Activated CD8-positive, alpha-beta T cell treated with anti-CD3 and anti-CD28 coated beads for 36 hours (primary cell): Measurements from ENCODE around the gene TMEM141. TPM values are rescaled to one million over a fixed set of nuclear protein-coding genes. Genes with fewer than 3 reads are reported as not detected.

Source experiments
- ATAC-seq: fragments of 200-7000 bp; cut with Tn5 transposase; one replicate; pipeline ENCODE4 v1.10.0; 2021; ENCODE audit warnings: mild to moderate bottlenecking, moderate library complexity
- CTCF ChIA-PET: fragments of 350-600 bp; sonication (Branson Sonifier 250); formaldehyde crosslinking; loops from one replicate; lab custom pipeline; 2021; ENCODE audit warnings: antibody characterized with exemption; lab: Charles Lee
- POLR2A ChIA-PET: fragments of 350-600 bp; sonication (Branson Sonifier 250); formaldehyde crosslinking; loops from one replicate; lab custom pipeline; 2021; ENCODE audit warnings: antibody characterized with exemption; lab: Charles Lee
- DNase-seq: peaks from one replicate; pipeline ENCODE4 v3.0.0-alpha.2; 2020
- H3K27ac Mint-ChIP-seq: one replicate; pipeline ENCODE4 v1.8.0; 2021; ENCODE audit warnings: mild to moderate bottlenecking, mixed read lengths
- H3K27me3 Mint-ChIP-seq: one replicate; pipeline ENCODE4 v1.8.0; 2021; ENCODE audit warnings: mixed read lengths
- H3K36me3 Mint-ChIP-seq: one replicate; pipeline ENCODE4 v1.8.0; 2021; ENCODE audit warnings: low read depth, mixed read lengths
- H3K4me1 Mint-ChIP-seq: one replicate; pipeline ENCODE4 v1.8.0; 2021; ENCODE audit warnings: low read depth, mixed read lengths
- H3K4me3 Mint-ChIP-seq: one replicate; pipeline ENCODE4 v1.8.0; 2021; ENCODE audit warnings: mild to moderate bottlenecking, moderate library complexity, mixed read lengths
- H3K9me3 Mint-ChIP-seq: one replicate; pipeline ENCODE4 v1.8.0; 2021; ENCODE audit warnings: mixed read lengths
- intact Hi-C: fragments of 100-400 bp; cut with micrococcal nuclease; formaldehyde crosslinking; loops from one replicate; pipeline ENCODE4 v1.10.0; 2022
- total RNA-seq, 2 experiments: library from RNA; stranded (reverse); gene quantifications; one replicate each; pipeline ENCODE4 v1.2.3, GENCODE V29; 2021
- TF ChIP-seq, protein P1 (sequence below): fragments of 200-600 bp; IDR thresholded peaks from one replicate; pipeline ENCODE4 v1.8.0; 2022; ENCODE audit warnings: antibody characterized with exemption, mild to moderate bottlenecking

TMEM141 gene
- total RNA-seq, 2 experiments from 2014 or later = 50.6 to 51.1 TPM

DNA sequence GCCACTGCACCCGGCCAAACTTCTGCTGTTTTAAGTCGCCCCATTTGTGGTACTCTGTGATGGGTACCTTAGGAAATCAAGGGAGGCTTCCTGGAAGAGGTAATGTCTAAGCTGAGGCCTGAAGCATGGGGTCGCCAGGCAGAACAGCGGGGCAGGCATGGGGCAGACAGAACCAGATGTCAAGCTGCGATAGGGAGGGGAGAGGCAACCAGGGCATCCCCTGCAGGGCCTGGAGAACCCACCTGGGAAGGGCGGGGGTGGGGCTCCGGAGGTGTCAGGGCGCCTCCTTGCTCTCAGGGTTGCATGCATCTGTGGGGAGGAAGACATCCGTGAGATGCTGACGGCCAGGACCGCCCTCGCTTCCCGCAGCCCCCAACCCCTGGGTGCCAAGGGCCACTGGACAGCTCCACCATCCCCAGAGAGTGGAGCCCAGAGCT is 29.6 kb upstream of the TMEM141 start:
- peaks cover 7% of the 10 kb centered on the region for H3K27me3 Mint-ChIP-seq
- H3K36me3 Mint-ChIP-seq = no peaks in the 10 kb centered on the region
- intact Hi-C loops = no loop called here
- DNase-seq = no peak
- no peak overlapping the region for H3K4me3 Mint-ChIP-seq
- no peak for ATAC-seq
- ChIA-PET CTCF (interaction anchor here (1.2 to 1.9 kb wide), 4 partner anchors 9 to 273 kb away, joined by 3 to 8 read pairs (median 4); no protein-coding TSS in a partner anchor), POLR2A (no interaction called here)
- H3K9me3 Mint-ChIP-seq = no peaks in the 10 kb centered on the region
- H3K27ac Mint-ChIP-seq = no peak overlapping the region
- TF ChIP-seq, protein P1, sequence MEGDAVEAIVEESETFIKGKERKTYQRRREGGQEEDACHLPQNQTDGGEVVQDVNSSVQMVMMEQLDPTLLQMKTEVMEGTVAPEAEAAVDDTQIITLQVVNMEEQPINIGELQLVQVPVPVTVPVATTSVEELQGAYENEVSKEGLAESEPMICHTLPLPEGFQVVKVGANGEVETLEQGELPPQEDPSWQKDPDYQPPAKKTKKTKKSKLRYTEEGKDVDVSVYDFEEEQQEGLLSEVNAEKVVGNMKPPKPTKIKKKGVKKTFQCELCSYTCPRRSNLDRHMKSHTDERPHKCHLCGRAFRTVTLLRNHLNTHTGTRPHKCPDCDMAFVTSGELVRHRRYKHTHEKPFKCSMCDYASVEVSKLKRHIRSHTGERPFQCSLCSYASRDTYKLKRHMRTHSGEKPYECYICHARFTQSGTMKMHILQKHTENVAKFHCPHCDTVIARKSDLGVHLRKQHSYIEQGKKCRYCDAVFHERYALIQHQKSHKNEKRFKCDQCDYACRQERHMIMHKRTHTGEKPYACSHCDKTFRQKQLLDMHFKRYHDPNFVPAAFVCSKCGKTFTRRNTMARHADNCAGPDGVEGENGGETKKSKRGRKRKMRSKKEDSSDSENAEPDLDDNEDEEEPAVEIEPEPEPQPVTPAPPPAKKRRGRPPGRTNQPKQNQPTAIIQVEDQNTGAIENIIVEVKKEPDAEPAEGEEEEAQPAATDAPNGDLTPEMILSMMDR = no peak
- peaks cover 2% of the 10 kb centered on the region for H3K4me1 Mint-ChIP-seq

DNA sequence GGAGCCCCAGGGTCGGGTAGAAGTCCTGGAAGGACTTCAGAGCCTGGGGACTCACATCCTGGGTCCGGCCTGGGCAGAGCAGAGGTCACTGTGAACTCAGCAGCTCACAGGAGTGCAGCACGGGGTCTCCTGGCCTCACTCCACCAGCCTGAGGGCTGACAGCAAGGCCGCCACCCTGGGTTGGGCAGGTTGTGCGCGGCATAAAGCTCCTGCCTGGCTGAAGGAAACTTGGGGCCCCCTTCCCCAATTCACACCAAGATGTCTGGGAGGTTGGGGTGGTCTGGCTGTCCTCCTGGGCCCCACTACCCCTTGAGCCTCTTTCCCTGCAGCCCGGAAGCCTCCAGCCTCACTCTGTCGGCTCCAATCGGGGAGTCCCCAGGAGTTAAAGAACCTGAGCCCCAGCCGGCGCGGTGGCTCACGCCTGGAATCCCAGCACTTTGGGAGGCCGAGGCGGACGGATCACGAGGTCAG is 28.9 kb upstream of the TMEM141 start:
- Mint-ChIP-seq H3K4me1 (peaks cover 9% of the 10 kb centered on the region), H3K9me3 (no peaks in the 10 kb centered on the region), H3K4me3 (no peak overlapping the region), H3K36me3 (no peaks in the 10 kb centered on the region), H3K27ac (no peak overlapping the region), H3K27me3 (peaks cover 7% of the 10 kb centered on the region)
- ATAC-seq = no peak
- POLR2A ChIA-PET = no interaction called here
- TF ChIP-seq, protein P1 = no peak
- intact Hi-C loops = no loop called here
- CTCF ChIA-PET = interaction anchor here (1.5 to 1.9 kb wide), 2 partner anchors 9 to 26 kb away, joined by 3 to 8 read pairs; no protein-coding TSS in a partner anchor
- no peak for DNase-seq

DNA sequence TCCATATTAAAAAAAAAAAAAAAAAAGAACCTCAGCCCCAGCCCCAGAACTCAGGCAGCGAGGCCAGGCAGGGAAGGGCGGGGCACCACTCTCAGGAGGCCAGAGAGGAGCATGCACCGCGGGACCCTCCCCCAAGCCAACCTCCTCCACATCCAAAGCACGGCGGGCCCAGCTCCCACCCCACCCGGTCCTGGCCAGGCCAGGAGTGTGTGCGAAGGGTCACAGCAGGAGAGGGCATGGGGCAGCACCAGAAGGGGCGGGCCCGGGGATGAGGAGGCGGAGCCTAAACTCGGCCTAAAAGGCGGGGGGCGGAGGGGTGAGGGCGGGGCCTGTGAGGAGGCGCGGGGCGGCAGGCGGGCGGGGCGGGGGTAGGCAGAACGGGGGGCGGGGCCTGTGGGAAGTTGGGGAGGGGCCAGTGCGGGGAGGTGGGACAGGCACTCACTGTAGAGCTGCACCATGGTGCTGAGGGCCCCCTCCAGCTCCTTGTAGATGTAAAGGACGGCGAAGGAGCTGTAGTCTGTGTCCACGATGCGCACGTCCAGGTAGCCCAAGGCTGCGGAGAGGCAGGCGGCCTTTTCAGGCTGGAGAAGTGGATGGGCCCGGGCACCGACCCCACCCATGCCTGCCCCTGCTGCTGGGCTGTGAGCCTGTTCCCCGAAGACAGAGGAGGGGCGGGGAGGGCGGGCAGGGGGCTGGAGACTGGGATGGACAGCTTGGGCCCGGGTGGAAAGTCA is 28.1 kb upstream of the TMEM141 start:
- H3K4me3 Mint-ChIP-seq = no peak overlapping the region
- H3K27me3 Mint-ChIP-seq = peaks cover 12% of the 10 kb centered on the region
- CTCF ChIA-PET = interaction anchor here (1.1 to 1.9 kb wide), 2 partner anchors 8 to 21 kb away, joined by 3 to 8 read pairs; no protein-coding TSS in a partner anchor
- ATAC-seq (peak; percentile 72), DNase-seq (peak; percentile 72)
- POLR2A ChIA-PET = no interaction called here
- TF ChIP-seq, protein P1 = no peak
- peaks cover 9% of the 10 kb centered on the region for H3K4me1 Mint-ChIP-seq
- H3K27ac Mint-ChIP-seq = no peak overlapping the region
- intact Hi-C loops = no loop called here
- no peaks in the 10 kb centered on the region for H3K9me3 Mint-ChIP-seq
- no peaks in the 10 kb centered on the region for H3K36me3 Mint-ChIP-seq

DNA sequence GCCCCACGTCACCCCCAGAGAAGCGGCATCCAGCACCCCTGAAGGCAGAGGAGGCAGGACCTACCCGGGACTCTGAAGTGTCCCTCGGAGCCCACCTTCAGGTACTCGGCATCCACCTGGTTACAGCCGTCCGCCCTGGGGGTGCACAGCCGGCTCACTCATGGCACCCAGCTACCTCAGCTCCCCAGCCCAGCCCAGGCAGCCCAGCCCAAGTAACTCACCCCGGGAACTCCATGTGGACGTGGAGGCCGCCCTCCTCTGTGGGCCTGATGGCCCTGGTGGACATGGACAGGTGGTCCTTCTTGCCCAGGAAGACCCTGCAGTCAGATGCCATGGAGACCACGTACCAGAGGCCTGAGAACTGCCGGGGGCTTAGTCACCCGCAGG is 27.5 kb upstream of the TMEM141 start:
- CTCF ChIA-PET = interaction anchor here (1.1 kb wide), 1 partner anchor 20 kb away, joined by 3 read pairs; no protein-coding TSS in a partner anchor
- Mint-ChIP-seq H3K4me3 (no peak overlapping the region), H3K9me3 (no peaks in the 10 kb centered on the region), H3K36me3 (no peaks in the 10 kb centered on the region), H3K27ac (no peak overlapping the region), H3K27me3 (peaks cover 13% of the 10 kb centered on the region), H3K4me1 (peaks cover 9% of the 10 kb centered on the region)
- POLR2A ChIA-PET = no interaction called here
- DNase-seq (no peak), ATAC-seq (no peak)
- intact Hi-C loops = no loop called here
- TF ChIP-seq, protein P1 = no peak

DNA sequence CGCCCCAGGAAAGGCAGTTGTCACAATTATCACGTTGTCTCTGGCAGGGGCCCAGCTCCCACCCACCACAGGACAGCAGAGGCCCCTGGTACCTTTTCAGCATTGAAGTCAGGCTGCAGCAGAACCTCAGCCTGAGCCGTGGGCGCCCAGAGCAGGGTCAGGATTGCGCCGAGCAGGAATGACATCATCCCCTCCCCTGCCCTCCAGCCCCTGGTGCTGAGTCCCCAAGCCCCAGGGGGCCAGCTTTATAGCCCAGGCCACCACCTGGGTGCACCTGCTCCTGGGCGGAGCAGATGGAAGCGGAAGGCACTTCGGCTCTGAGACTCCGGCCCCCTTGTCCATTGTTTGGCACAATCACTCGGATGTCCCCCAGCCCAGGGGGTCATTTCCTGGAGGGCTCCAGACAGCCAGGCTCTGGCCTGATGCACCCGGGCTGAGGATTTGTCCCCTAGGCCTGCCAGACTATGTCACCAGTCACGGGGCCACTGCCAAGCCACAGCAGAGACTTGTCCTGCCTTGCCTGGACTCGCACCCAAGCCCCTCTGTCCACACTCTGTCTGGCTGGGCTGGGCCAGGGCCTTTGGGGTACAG is 26.7 kb upstream of the TMEM141 start, which contains the start of gene LCN15:
TSS of gene LCN15 (minus strand) at position 218 of the 591 bp plus-strand sequence. CDS start at position 188, 30 bp downstream.
- peaks cover 13% of the 10 kb centered on the region for H3K27me3 Mint-ChIP-seq
- peaks cover 9% of the 10 kb centered on the region for H3K4me1 Mint-ChIP-seq
- ATAC-seq (no peak), DNase-seq (no peak)
- no peaks in the 10 kb centered on the region for H3K9me3 Mint-ChIP-seq
- no peaks in the 10 kb centered on the region for H3K36me3 Mint-ChIP-seq
- no peak within 1 kb of the TSS for H3K4me3 Mint-ChIP-seq
- H3K27ac Mint-ChIP-seq = no peak within 1 kb of the TSS
- intact Hi-C loops = no loop called here
- TF ChIP-seq, protein P1 = no peak
- ChIA-PET POLR2A (no interaction called here), CTCF (no interaction called here)
